WTC11 (cell line): ENCODE results near the gene PHACTR3. TPM values are rescaled to one million over a fixed set of nuclear protein-coding genes. Genes with fewer than 3 reads are reported as not detected.

Experiments
- ATAC-seq: fragments of 200-7000 bp; cut with Tn5 transposase; 2 replicates; pipeline ENCODE4 v1.10.0; 2021; ENCODE audit warnings: mild to moderate bottlenecking, moderate library complexity
- CTCF ChIA-PET: fragments of 300-600 bp; sonication (Branson Sonifier 250); formaldehyde crosslinking; loops from one replicate; lab custom pipeline; 2021; ENCODE audit warnings: antibody characterized with exemption; lab: Charles Lee
- POLR2A ChIA-PET: fragments of 350-600 bp; sonication (Branson Sonifier 250); formaldehyde crosslinking; loops from one replicate; lab custom pipeline; 2021; ENCODE audit warnings: antibody characterized with exemption; lab: Charles Lee
- DNase-seq: peaks from one replicate; pipeline ENCODE4 v3.0.0; 2021; ENCODE audit warnings: low spot score
- H3K27ac Mint-ChIP-seq: 2 replicates; pipeline ENCODE4 v1.8.0; 2021; ENCODE audit warnings: mixed read lengths
- H3K27me3 Mint-ChIP-seq: 2 replicates; pipeline ENCODE4 v1.8.0; 2021; ENCODE audit warnings: low read depth, mild to moderate bottlenecking, moderate library complexity, mixed read lengths
- H3K36me3 Mint-ChIP-seq: 2 replicates; pipeline ENCODE4 v1.8.0; 2021; ENCODE audit warnings: mixed read lengths
- H3K4me1 Mint-ChIP-seq: 2 replicates; pipeline ENCODE4 v1.8.0; 2022; ENCODE audit warnings: mixed read lengths
- H3K4me3 Mint-ChIP-seq: 2 replicates; pipeline ENCODE4 v1.8.0; 2021; ENCODE audit warnings: mild to moderate bottlenecking, moderate library complexity, mixed read lengths
- H3K9me3 Mint-ChIP-seq: 2 replicates; pipeline ENCODE4 v1.8.0; 2021; ENCODE audit warnings: mixed read lengths
- GABPB1 ChIP-seq: sonication (generic); formaldehyde crosslinking; IDR thresholded peaks from 2 replicates; pipeline ENCODE4 v1.8.1; 2023; ENCODE audit warnings: mild to moderate bottlenecking, missing genetic modification reagents
- GTF2I ChIP-seq: fragments of 250-450 bp; sonication (Bioruptor Pico); conservative IDR thresholded peaks from 2 replicates; pipeline ENCODE4 v1.4.0; 2021; ENCODE audit warnings: mild to moderate bottlenecking
- JAZF1 ChIP-seq: fragments of 250-450 bp; sonication (Bioruptor Pico); IDR thresholded peaks from 2 replicates; pipeline ENCODE4 v1.9.0; 2021; ENCODE audit warnings: moderate library complexity, mild to moderate bottlenecking, inconsistent platforms
- JUN ChIP-seq: sonication (generic); formaldehyde crosslinking; IDR thresholded peaks from 2 replicates; pipeline ENCODE4 v1.8.0; 2023; ENCODE audit warnings: mild to moderate bottlenecking, missing genetic modification reagents
- NFATC4 ChIP-seq: fragments of 250-450 bp; sonication (Bioruptor Pico); IDR thresholded peaks from 2 replicates; pipeline ENCODE4 v1.9.0; 2021; ENCODE audit warnings: mild to moderate bottlenecking
- NR2C2 ChIP-seq: sonication (generic); formaldehyde crosslinking; IDR thresholded peaks from 2 replicates; pipeline ENCODE4 v1.8.0; 2022; ENCODE audit warnings: mild to moderate bottlenecking, missing genetic modification reagents
- NR3C1 ChIP-seq: sonication (generic); formaldehyde crosslinking; conservative IDR thresholded peaks from 2 replicates; pipeline ENCODE4 v1.8.1; 2023; ENCODE audit warnings: low read depth, mild to moderate bottlenecking, missing genetic modification reagents
- PRRX2 ChIP-seq: fragments of 250-450 bp; sonication (Bioruptor Pico); IDR thresholded peaks from 2 replicates; pipeline ENCODE4 v1.8.0; 2021; ENCODE audit warnings: mild to moderate bottlenecking
- SOX15 ChIP-seq: fragments of 250-450 bp; sonication (Bioruptor Pico); IDR thresholded peaks from 2 replicates; pipeline ENCODE4 v1.9.0; 2021; ENCODE audit warnings: mild to moderate bottlenecking
- TEAD1 ChIP-seq: sonication (generic); formaldehyde crosslinking; IDR thresholded peaks from 2 replicates; pipeline ENCODE4 v1.8.0; 2022; ENCODE audit warnings: mild to moderate bottlenecking, missing genetic modification reagents
- TEAD4 ChIP-seq: sonication (generic); formaldehyde crosslinking; IDR thresholded peaks from 2 replicates; pipeline ENCODE4 v1.8.0; 2022; ENCODE audit warnings: mild to moderate bottlenecking, missing genetic modification reagents
- TP53 ChIP-seq: sonication (generic); formaldehyde crosslinking; IDR thresholded peaks from 2 replicates; pipeline ENCODE4 v1.8.1; 2023; ENCODE audit warnings: mild to moderate bottlenecking, missing genetic modification reagents
- ZBTB21 ChIP-seq: sonication (generic); formaldehyde crosslinking; IDR thresholded peaks from 2 replicates; pipeline ENCODE4 v1.8.1; 2023; ENCODE audit warnings: mild to moderate bottlenecking, missing genetic modification reagents, borderline replicate concordance
- ZBTB43 ChIP-seq: sonication (generic); formaldehyde crosslinking; IDR thresholded peaks from 2 replicates; pipeline ENCODE4 v1.8.1; 2023; ENCODE audit warnings: mild to moderate bottlenecking, missing genetic modification reagents
- ZNF138 ChIP-seq: sonication (generic); formaldehyde crosslinking; conservative IDR thresholded peaks from 2 replicates; pipeline ENCODE4 v1.8.1; 2022; ENCODE audit warnings: mild to moderate bottlenecking, moderate library complexity, missing genetic modification reagents
- ZNF219 ChIP-seq: sonication (generic); formaldehyde crosslinking; IDR thresholded peaks from 2 replicates; pipeline ENCODE4 v1.8.0; 2023; ENCODE audit warnings: missing genetic modification reagents, mild to moderate bottlenecking, borderline replicate concordance
- ZNF232 ChIP-seq: sonication (generic); formaldehyde crosslinking; IDR thresholded peaks from 2 replicates; pipeline ENCODE4 v1.8.0; 2022; ENCODE audit warnings: mild to moderate bottlenecking, missing genetic modification reagents
- ZNF263 ChIP-seq: sonication (generic); formaldehyde crosslinking; IDR thresholded peaks from 2 replicates; pipeline ENCODE4 v1.8.1; 2022; ENCODE audit warnings: low read depth, mild to moderate bottlenecking, moderate library complexity, missing genetic modification reagents
- ZNF396 ChIP-seq: fragments of 250-450 bp; sonication (Bioruptor Pico); IDR thresholded peaks from 2 replicates; pipeline ENCODE4 v1.8.0; 2021; ENCODE audit warnings: mild to moderate bottlenecking, moderate library complexity, borderline replicate concordance
- ZNF416 ChIP-seq: fragments of 250-450 bp; sonication (Bioruptor Pico); IDR thresholded peaks from 2 replicates; pipeline ENCODE4 v1.9.0; 2021; ENCODE audit warnings: mild to moderate bottlenecking, inconsistent platforms
- ZNF671 ChIP-seq: fragments of 250-450 bp; sonication (Bioruptor Pico); IDR thresholded peaks from 2 replicates; pipeline ENCODE4 v1.8.0; 2021; ENCODE audit warnings: mild to moderate bottlenecking
- ZSCAN18 ChIP-seq: fragments of 250-450 bp; sonication (Bioruptor Pico); IDR thresholded peaks from 2 replicates; pipeline ENCODE4 v2.1.2; 2022; ENCODE audit warnings: mild to moderate bottlenecking, moderate library complexity
- total RNA-seq: library from RNA; stranded (reverse); gene quantifications from 3 replicates; pipeline ENCODE4 v1.2.3, GENCODE V29; 2021
- TF ChIP-seq, protein P1 (sequence below): sonication (generic); formaldehyde crosslinking; IDR thresholded peaks from 2 replicates; pipeline ENCODE4 v1.8.1; 2023; ENCODE audit warnings: mild to moderate bottlenecking, missing genetic modification reagents, moderate library complexity
- TF ChIP-seq, protein P2 (sequence below): sonication (generic); formaldehyde crosslinking; IDR thresholded peaks from 2 replicates; pipeline ENCODE4 v1.8.0; 2022; ENCODE audit warnings: mild to moderate bottlenecking, missing genetic modification reagents
- TF ChIP-seq, protein P3 (sequence below): fragments of 250-450 bp; sonication (Bioruptor Pico); conservative IDR thresholded peaks from 2 replicates; pipeline ENCODE4 v1.9.0; 2021; ENCODE audit warnings: mild to moderate bottlenecking

The PHACTR3 gene
- total RNA-seq, 1 experiment from 2014 or later: 0.28 TPM

DNA sequence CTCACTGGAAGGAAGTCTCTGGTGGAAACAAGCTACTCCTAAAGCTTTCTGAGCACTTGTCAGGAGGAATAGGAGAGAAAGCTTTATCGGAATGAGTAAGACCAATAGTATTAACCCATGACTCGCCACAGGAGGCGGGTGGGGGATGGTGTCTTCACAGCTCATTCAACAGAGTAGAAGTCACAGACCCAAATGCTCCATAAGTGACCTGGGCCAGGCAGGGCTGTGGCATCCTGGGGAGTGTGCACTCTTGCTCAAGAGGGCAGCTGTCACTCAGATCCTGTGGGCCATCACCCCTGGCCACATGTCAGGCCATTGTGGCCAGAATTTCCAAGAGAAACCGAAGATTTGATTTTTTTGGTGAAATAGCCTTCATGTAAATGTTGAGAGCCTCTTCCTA, 213.1 kb downstream of the PHACTR3 start:
- peaks cover 21% of the 10 kb centered on the region for H3K27me3 Mint-ChIP-seq
- H3K4me1 Mint-ChIP-seq: peaks cover 6% of the 10 kb centered on the region
- no peak overlapping the region for H3K4me3 Mint-ChIP-seq
- no peaks in the 10 kb centered on the region for H3K36me3 Mint-ChIP-seq
- CTCF ChIA-PET: no interaction called here
- H3K9me3 Mint-ChIP-seq: no peaks in the 10 kb centered on the region
- H3K27ac Mint-ChIP-seq: no peak overlapping the region
- no peak for DNase-seq
- ATAC-seq: no peak
- POLR2A ChIA-PET: no interaction called here
- TF ChIP-seq TEAD4 (no peak), NFATC4 (no peak), PRRX2 (no peak), ZNF263 (CRISPR knock-in tag) (no peak), ZNF671 (CRISPR knock-in tag) (no peak), NR3C1 (CRISPR knock-in tag) (no peak), ZBTB43 (no peak), GABPB1 (no peak), GTF2I (CRISPR knock-in tag) (no peak)
- TF ChIP-seq, protein P1, sequence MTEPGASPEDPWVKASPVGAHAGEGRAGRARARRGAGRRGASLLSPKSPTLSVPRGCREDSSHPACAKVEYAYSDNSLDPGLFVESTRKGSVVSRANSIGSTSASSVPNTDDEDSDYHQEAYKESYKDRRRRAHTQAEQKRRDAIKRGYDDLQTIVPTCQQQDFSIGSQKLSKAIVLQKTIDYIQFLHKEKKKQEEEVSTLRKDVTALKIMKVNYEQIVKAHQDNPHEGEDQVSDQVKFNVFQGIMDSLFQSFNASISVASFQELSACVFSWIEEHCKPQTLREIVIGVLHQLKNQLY (CRISPR knock-in tag): no peak

GRCh38 chr20:59817846-59818615, 213.7 kb downstream of the PHACTR3 start:
- no peak overlapping the region for H3K4me3 Mint-ChIP-seq

More at GRCh38 chr20:59817846-59818615, 213.7 kb downstream of the PHACTR3 start:
- ChIA-PET CTCF (interaction anchor here (0.6 kb wide), 1 partner anchor 99 kb away, joined by 3 read pairs; no protein-coding TSS in a partner anchor), POLR2A (no interaction called here)
- H3K27me3 Mint-ChIP-seq: peaks cover 27% of the 10 kb centered on the region
- DNase-seq (no peak), ATAC-seq (no peak)
- H3K36me3 Mint-ChIP-seq: no peaks in the 10 kb centered on the region
- H3K4me1 Mint-ChIP-seq: peaks cover 10% of the 10 kb centered on the region
- H3K27ac Mint-ChIP-seq: no peak overlapping the region
- no peak for TF ChIP-seq SOX15 (CRISPR knock-in tag)
- TF ChIP-seq NFATC4: no peak
- no peak for TF ChIP-seq JAZF1 (CRISPR knock-in tag)
- TF ChIP-seq ZNF396 (CRISPR knock-in tag): no peak
- no peak for TF ChIP-seq NR2C2 (CRISPR knock-in tag)
- no peak for TF ChIP-seq ZBTB21
- no peak for TF ChIP-seq TP53 (CRISPR knock-in tag)
- no peak for TF ChIP-seq ZNF219
- no peak for TF ChIP-seq ZSCAN18 (CRISPR knock-in tag)
- TF ChIP-seq ZNF232: no peak
- no peak for TF ChIP-seq ZNF263 (CRISPR knock-in tag)
- TF ChIP-seq TEAD1 (CRISPR knock-in tag): no peak
- no peak for TF ChIP-seq ZNF138 (CRISPR knock-in tag)
- TF ChIP-seq, protein P2, sequence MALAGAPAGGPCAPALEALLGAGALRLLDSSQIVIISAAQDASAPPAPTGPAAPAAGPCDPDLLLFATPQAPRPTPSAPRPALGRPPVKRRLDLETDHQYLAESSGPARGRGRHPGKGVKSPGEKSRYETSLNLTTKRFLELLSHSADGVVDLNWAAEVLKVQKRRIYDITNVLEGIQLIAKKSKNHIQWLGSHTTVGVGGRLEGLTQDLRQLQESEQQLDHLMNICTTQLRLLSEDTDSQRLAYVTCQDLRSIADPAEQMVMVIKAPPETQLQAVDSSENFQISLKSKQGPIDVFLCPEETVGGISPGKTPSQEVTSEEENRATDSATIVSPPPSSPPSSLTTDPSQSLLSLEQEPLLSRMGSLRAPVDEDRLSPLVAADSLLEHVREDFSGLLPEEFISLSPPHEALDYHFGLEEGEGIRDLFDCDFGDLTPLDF: no peak
- TF ChIP-seq JUN: no peak
- TF ChIP-seq, protein P3, sequence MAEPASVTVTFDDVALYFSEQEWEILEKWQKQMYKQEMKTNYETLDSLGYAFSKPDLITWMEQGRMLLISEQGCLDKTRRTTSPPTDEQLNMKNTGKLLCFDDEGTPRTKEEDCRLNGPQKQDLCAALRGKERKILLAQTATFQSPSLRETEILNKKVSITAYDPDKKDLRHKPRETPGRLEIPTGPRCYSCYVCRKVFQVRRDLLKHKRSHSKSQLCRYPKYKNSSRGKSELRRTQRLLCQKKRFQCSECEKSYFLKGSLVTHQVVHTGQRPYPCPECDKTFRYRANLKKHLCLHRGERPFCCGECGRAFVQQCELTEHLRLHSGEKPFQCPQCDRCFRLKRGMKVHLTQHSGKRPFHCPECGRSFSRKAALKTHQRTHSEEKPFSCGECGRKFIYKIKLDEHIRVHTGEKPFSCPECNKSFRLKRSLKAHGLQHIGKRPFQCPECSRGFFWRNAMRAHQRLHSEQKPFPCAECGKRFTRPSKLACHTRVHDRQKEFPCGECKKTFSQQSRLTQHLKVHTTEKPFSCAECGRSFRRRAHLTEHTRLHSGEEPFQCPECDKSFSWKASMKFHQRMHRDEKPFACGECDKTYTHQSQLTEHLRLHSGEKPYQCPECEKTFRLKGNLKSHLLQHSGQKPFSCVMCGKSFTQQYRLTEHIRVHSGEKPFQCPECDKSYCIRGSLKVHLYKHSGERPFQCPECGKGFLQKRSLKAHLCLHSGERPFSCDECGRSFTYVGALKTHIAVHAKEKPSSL: no peak
- no peak for TF ChIP-seq ZNF416 (CRISPR knock-in tag)
- H3K9me3 Mint-ChIP-seq: no peaks in the 10 kb centered on the region
